Left renal cortex interstitium (tissue), 4 donors: ENCODE data around the gene COL6A3. TPM values are rescaled to one million over a fixed set of nuclear protein-coding genes. Genes with fewer than 3 reads are reported as not detected.
A peak's percentile ranks its signal among the peaks of the same experiment; 100 is the strongest.

Experiments used
- DNase-seq, 4 donors: peaks; one replicate each; pipeline ENCODE4 v3.0.0-alpha.2; 2013; ENCODE audit warnings: low read depth in 4 of 4, low spot score in 2 of 4, missing footprints in 1 of 4
- polyA plus RNA-seq, 4 donors: library from polyadenylated mRNA; unstranded; fragments of 120-200 nt; gene quantifications; one replicate each; pipeline ENCODE4 v1.2.1, GENCODE V29; 2013; ENCODE audit not compliant: insufficient read length in 4 of 4

Gene COL6A3, protein sequence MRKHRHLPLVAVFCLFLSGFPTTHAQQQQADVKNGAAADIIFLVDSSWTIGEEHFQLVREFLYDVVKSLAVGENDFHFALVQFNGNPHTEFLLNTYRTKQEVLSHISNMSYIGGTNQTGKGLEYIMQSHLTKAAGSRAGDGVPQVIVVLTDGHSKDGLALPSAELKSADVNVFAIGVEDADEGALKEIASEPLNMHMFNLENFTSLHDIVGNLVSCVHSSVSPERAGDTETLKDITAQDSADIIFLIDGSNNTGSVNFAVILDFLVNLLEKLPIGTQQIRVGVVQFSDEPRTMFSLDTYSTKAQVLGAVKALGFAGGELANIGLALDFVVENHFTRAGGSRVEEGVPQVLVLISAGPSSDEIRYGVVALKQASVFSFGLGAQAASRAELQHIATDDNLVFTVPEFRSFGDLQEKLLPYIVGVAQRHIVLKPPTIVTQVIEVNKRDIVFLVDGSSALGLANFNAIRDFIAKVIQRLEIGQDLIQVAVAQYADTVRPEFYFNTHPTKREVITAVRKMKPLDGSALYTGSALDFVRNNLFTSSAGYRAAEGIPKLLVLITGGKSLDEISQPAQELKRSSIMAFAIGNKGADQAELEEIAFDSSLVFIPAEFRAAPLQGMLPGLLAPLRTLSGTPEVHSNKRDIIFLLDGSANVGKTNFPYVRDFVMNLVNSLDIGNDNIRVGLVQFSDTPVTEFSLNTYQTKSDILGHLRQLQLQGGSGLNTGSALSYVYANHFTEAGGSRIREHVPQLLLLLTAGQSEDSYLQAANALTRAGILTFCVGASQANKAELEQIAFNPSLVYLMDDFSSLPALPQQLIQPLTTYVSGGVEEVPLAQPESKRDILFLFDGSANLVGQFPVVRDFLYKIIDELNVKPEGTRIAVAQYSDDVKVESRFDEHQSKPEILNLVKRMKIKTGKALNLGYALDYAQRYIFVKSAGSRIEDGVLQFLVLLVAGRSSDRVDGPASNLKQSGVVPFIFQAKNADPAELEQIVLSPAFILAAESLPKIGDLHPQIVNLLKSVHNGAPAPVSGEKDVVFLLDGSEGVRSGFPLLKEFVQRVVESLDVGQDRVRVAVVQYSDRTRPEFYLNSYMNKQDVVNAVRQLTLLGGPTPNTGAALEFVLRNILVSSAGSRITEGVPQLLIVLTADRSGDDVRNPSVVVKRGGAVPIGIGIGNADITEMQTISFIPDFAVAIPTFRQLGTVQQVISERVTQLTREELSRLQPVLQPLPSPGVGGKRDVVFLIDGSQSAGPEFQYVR (N-terminal part only)
- 100 to 1,000 TPM; 236 to 277 (median 260) TPM for polyA plus RNA-seq

- DNase-seq = peak; percentile 73 to 82 (median 77)
These were observed at the start of gene COL6A3 for GRCh38 chr2:237413777-237414661. Gene COL6A3 (minus strand): TSS chr2:237414164. CDS start chr2:237396817, 17,347 bp downstream.

GRCh38 chr2:237459741-237460174, 45.8 kb upstream of the COL6A3 start:
- no peak for DNase-seq

DNA sequence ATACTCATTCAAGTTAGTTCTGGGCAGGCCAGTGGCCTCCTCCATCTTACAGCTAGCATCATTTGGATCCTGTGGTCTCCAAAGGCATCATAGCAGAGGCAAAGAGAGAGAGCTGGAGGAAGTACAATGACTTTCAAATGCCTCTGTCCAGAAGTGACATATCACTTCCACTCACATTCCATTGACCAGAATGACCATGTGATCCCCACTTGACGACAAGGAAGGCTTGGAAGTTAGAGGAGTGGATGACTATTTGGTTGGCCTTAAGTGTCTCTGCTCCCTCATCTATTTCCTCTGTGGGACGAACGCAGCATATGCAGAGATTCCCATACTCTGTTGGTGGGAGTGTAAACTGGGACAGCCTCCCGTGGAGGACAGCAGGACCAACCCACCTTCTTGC, 45.3 kb upstream of the COL6A3 start:
- DNase-seq = no peak

- no peak for DNase-seq
These were observed 44.6 kb upstream of the COL6A3 start for GRCh38 chr2:237458519-237458918.

- no peak for DNase-seq
These were observed 43.5 kb upstream of the COL6A3 start for GRCh38 chr2:237457388-237457941.

- no peak for DNase-seq
These were observed 42.4 kb upstream of the COL6A3 start for GRCh38 chr2:237456200-237456843.

DNA sequence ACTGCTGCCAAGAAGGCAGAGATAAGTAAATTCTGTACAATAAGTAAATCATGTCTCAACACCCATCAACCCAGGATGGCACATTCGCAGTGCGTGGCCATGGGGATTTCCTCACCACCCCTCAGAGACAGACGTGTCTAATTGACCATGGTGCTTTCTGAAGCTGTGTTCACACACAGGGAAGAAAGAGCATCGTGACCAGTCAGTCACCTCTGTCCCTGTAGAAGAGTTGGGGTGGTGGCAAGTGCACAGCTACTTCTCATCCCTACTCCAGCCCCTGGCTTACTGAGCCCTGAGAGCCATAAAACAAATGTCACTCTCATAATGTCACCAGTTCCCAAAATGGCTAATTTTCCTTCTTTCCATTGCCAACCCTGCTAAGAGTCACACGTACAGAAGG, 41.8 kb upstream of the COL6A3 start:
- no peak for DNase-seq

DNA sequence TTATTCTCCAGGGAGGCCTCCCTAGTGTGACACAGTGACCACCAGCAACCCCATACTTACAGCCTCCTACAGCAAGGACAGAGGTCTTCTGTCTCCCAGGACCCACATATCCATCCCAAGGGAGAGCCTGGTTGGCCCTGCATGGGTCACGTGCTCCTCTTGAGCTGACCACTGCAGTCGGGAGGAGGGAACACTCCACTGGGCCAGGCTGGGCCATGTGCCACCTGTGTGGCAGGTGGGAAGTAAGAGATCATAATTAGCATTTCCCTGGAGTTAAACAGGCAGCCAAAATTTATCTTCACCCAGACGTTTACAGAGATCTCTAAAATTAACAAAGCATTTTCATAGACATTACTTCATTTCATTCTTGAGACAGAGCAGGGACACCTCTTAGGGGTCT, 39.7 kb upstream of the COL6A3 start:
- no peak for DNase-seq

DNA sequence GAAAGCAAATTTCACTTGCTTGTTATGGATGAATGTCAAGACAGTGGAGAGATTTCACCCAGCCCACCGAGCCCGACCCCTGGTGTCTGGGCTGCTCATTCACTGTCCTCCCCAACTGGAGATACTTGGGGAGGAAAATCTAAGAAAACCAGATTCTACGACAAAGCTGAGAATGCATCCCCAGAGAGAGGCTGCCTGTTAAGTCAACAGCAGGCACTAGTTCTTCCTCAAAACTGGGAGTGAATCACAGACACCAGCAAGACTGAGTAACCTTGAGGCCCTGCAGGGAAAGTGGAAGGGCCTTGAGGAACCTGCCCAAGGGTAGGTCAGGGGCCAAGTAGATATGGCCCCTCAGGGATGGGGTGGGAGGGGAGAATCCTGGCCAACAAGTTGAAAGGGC, 38.9 kb upstream of the COL6A3 start:
- no peak for DNase-seq

DNA sequence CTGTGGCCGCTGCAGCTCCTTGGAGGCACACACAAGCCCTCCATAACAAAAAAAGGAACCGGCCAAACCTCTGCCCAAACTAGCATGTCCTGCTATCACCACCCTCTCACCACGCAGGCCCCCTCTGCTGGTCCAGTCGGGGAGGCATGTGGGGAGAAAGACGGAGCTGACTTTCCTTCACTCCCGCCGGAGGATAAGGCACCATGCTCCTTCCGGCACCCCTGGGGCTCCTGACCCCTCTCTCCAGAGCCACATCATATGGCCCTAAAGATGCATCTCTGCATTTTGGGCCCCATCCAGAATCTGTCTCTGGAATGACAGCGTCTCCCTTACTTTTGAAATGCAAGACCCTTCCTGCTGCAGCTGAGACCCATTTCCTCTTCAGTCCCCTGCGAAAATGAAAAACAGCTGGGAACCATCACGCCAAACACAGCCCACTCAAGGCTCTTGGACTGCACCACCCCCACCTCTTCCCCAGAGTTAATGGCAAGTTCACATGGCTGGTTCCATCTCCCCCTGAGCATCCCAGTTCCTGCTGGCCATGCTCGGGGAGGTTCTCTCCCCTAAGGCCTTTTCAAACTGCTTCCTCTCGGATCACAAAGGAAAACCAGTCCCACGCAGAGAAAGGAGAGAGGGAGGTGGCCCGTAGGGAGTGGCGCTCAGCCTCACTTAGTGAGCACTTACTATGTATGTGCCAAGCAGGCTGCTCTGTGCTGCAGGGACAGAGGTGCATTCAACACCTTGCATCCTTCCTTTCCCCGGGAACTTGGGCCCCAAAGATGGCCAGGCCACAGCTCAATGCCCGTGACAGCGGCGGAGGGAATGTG, 37.9 kb upstream of the COL6A3 start:
- DNase-seq = peak in 3 of 4 donors; percentile 72 to 85 (median 75)

DNA sequence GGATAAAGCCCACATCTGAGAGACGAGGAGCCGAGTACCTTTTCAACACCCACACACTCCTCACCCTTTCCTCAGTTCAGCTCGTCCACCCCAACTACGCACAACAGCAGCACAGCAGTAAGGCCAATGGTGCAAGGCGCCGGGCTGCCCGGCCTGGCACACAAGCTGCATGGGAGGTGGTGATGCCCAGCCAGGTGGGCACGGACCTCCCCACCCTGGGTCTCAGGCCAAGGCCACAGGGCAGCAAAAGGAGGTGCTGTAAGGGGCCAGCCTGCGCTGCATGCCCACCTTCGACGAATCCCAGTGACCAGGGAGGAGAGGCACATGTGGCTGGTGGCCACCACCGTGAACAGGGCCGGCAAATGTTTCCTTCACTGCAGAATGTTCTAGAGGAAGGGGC, 36.6 kb upstream of the COL6A3 start:
- no peak for DNase-seq

- DNase-seq = no peak
These were observed 36.1 kb upstream of the COL6A3 start for GRCh38 chr2:237450108-237450507.

- no peak for DNase-seq
These were observed 35.4 kb upstream of the COL6A3 start for GRCh38 chr2:237449193-237449881.

GRCh38 chr2:237448626-237449025, 34.7 kb upstream of the COL6A3 start:
- no peak for DNase-seq

DNA sequence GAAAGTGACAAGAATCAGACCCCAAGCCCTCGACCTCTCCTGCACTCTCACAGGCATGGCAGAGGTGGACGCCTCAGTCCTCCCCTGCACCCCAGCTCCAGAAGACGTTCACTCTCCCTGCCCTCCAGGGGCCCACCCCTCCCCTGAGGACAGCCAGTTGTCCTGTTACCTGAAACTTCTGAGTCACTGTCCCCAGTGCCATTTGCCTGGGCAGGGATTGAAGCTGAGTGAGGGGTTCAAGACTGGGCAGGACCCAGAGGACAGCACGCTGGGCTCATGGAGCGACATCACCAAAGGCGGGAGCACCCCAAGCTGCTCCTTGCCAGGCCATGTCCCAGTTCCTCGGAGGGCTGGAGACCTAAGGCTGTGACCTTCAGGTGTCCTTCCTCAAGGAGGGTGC, 34.2 kb upstream of the COL6A3 start:
- DNase-seq = no peak

DNA sequence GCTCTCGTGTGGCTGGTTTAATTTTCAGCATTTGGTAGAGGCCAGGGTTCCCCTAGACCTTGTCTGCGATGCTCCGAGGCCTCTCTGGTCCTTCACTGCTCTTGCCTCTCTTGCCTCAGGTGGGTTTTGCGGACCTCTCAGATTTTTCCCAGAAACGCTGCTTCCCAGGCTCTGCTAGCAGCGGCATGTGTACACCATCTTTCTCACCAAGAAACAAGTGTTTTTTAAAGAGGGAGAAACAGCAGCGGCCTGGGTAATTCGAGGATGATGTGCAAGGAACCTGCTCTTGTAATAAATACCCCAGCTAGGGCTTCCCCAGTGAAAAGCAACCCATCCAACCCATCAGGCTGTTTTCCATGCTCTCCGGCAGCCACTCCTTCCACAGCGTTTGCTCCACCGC, 33.5 kb upstream of the COL6A3 start:
- DNase-seq = no peak

DNA sequence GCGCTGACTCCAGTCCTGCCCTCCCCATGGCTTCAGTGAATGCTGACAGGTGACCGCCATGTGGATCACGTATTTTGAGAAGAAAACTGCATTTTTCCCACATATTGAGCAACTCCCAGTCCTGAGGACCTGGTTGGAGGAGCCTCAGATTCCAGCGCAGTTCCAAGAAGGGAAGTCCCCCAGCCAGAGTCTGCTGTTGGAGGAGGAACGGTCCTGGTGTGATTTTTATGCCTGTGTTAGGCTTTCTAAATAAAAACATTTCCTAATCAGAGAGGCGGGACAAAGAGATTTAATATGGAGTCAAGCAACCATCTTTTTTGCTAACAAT, 32.3 kb upstream of the COL6A3 start:
- no peak for DNase-seq
